Hepatocyte (in vitro differentiated cells): Measurements from ENCODE around the gene DVL1.

ENCODE experiments used
- CTCF ChIP-seq: fragments of 200-600 bp; sonication (generic); IDR thresholded peaks from 2 replicates; pipeline ENCODE4 v1.5.1; 2016; ENCODE audit warnings: antibody characterized with exemption, mild to moderate bottlenecking; ENCODE audit not compliant: poor library complexity
- EZH2 ChIP-seq: fragments of 200-600 bp; sonication (generic); IDR thresholded peaks from 2 replicates; pipeline ENCODE4 v1.6.1; 2016; ENCODE audit warnings: antibody characterized with exemption, mild to moderate bottlenecking, borderline replicate concordance

- no peak for TF ChIP-seq CTCF
- TF ChIP-seq EZH2: no peak
Measured at GRCh38 chr1:1335283-1335682, 13.9 kb downstream of the DVL1 start.
